ENCODE measurements around the gene SDK2.

The SDK2 gene

DNA sequence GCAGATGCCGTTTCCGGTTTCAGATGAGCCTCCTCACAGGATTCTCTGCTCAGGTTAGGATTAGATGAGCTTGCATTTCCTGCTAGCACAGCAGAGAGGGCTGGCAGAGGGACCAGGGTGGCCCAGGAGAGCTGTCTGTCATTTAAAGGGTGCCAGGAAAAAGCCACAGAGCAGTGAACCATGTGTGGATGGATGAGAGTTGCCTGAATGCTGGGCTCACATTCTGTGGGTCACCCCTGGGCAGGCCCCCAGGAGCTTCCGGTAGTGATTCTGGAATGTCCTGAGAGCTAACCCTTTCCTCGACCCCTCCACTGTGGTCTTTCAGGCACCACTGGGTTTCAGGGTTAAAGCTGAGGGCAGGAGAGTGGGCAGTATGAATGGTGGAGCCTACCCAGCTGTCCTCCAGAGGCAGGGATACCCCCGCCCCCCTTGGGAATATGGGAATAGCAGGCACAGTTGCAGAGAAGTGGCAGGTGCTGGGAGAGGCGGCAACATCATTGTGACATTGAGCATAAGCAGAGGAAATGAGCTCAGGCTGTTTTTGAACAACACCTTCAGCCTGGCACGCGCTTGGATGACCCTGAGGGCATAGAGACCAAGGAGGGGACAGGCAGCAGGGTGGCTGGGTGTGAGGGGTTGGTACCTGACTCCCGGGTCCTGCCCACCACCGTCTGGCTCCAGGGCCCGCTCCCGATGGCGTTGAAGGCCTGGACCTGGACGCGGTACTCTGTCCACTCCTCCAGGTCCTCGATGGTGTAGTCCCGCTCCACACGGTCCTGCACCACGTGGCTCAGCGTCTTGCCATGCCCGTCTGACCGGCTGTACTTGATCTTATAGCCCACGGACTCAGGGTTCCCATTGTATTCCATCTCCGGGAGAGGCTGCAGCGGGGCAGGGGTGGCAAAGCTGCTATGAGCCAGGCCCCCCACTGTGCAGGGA lies 249.5 kb downstream of the SDK2 start:
- DNase-seq (ENCODE audit: extremely low read depth, low read depth): no peak
- TF ChIP-seq, protein P1, sequence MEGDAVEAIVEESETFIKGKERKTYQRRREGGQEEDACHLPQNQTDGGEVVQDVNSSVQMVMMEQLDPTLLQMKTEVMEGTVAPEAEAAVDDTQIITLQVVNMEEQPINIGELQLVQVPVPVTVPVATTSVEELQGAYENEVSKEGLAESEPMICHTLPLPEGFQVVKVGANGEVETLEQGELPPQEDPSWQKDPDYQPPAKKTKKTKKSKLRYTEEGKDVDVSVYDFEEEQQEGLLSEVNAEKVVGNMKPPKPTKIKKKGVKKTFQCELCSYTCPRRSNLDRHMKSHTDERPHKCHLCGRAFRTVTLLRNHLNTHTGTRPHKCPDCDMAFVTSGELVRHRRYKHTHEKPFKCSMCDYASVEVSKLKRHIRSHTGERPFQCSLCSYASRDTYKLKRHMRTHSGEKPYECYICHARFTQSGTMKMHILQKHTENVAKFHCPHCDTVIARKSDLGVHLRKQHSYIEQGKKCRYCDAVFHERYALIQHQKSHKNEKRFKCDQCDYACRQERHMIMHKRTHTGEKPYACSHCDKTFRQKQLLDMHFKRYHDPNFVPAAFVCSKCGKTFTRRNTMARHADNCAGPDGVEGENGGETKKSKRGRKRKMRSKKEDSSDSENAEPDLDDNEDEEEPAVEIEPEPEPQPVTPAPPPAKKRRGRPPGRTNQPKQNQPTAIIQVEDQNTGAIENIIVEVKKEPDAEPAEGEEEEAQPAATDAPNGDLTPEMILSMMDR (IDR thresholded peaks at IDR 0.05; ENCODE audit: low read depth, low read length): no peak

DNA sequence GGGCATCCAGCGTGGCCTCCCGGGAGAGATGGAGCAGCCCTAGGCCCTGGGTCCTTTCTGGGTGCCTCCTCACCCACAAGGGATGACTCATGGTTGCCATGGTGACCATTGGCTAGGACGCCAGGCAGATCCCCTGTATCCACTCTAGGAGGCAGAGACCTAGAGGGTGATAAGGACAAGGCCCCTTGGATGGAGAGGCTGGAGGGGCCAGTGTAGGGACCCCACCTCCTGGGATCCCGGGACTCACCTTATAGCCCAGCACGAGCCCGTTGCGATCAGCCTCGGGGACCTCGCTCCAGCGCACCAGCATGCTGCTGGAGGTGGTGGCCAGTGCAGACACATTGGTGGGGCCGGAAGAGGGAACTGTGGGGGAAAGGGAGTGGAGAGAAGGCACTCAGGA lies 250.3 kb downstream of the SDK2 start:
- TF ChIP-seq, protein P1 (IDR thresholded peaks at IDR 0.05; ENCODE audit: low read depth, low read length): no peak
- DNase-seq (ENCODE audit: extremely low read depth, low read depth): no peak

DNA sequence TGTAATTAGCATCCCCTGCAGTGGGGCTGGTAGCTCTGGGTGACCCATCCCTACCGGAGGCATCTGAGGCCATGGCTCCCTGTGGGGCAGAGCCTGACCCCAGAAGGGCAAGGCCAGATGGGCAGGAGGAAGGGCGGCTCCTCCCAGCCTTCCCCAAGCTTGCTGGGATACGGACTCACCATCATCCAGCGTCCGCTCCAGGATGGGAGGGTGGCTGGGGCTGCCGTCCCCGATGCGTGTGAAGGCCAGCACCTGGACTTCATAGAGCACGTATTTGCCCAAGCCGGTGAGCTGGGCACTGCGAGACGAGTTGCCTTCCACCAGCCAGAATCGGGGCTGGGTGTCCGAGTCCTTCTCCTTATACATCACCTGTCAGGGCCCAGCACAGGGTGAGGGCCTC lies 250.9 kb downstream of the SDK2 start:
- DNase-seq (ENCODE audit: extremely low read depth, low read depth): no peak
- TF ChIP-seq, protein P1 (IDR thresholded peaks at IDR 0.05; ENCODE audit: low read depth, low read length): no peak

DNA sequence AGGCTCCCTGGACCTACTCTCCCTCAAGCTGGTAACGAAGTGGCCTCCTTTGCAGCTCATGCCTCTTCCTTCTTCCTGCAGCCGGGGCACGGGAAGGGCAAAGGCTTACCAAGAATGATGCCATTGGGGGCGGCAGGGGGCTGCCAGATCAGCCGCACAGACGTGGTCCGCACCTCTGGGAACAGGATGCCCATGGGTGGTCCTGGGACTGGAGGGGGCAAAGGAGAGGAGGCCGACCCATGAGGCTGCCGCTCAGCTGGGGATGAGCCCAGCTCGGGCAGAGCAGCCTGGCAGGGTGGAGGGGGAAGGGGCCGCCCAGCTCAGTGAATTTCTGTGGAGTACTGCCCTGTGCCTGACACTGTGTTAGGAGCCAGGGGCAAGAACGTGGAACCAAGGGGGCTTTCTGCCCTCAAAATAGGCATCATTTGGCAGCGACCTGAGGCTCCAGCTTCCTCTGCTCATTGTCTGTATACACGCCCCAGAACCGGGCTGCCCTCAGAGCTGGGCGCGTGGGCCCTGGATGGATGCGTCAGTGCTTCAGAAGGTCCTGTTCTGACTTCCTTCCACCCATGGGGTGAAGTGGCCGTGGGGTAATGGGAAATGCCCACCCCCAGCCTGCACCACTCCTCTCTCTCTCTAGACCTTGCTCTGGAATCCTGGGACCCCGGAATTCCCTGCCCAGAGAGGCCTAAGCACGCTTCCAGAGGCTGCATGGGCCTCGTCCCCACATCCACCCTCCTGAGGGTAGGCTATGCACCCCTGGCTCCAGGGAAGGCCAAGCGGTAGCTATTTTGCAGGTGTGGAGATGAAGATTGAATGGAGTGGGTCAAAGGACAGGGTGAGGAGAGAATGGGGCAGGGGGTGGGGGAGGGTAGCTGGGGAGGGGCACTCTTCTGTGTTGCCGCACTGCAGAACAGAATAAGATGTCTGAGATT lies 252.6 kb downstream of the SDK2 start:
- TF ChIP-seq, protein P1 (IDR thresholded peaks at IDR 0.05; ENCODE audit: low read depth, low read length): no peak
- no peak for DNase-seq (ENCODE audit: extremely low read depth, low read depth)

DNA sequence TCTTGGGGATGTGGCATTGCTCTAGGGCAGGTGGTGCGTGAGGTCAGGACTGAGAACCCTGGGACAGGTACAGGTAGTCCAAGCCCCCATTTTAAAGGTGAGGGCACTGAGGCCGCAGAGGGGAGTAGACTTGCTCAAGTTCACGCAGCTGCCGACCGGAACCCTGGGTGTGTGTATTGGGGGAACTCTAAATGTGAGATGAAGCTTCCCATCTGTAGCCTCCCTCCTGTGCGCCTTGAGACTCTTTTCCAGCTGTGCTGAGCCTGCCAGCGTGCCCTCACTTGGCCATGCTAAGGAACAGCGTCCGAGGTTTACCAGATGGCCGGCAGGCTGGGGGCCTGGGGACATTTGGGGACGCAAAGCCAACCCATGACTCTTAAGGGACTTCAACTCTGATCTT lies 253.4 kb downstream of the SDK2 start:
- DNase-seq (ENCODE audit: extremely low read depth, low read depth): no peak
- TF ChIP-seq, protein P1 (IDR thresholded peaks at IDR 0.05; ENCODE audit: low read depth, low read length): no peak

DNA sequence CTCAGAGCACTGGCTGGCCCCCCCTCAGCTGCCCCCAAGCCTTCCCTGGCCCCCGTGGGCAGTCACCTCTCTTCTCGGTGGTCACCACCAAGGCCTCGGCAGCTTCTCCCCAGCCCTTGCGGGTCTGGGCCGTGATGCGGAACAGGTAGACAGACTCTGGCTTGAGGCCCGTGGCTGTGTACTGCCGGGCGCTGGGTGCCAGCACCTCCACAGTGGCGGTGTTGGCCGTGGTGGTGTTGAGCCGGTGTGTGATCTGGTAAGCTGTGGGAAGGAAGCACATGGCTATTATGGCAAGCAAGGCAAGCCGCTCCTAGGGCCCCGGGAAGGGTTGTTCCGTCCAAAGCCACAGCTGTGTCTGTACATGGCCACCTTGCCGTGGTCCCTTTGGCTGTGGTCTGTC lies 254.0 kb downstream of the SDK2 start:
- DNase-seq (ENCODE audit: extremely low read depth, low read depth): no peak

More for the DNA sequence above, 254.0 kb downstream of the SDK2 start:
- TF ChIP-seq, protein P1 (IDR thresholded peaks at IDR 0.05; ENCODE audit: low read depth, low read length): no peak
